C4-2B (cell line): ENCODE measurements around the gene FHIT.

ENCODE experiments used
- H3K27ac ChIP-seq: fragments of 450-650 bp; 2 replicates; pipeline ENCODE4 v1.5.1; 2017
- ZFX ChIP-seq: fragments of 450-650 bp; IDR thresholded peaks from 2 replicates; pipeline ENCODE4 v1.6.1; 2017
- TF ChIP-seq, protein P1 (sequence below): fragments of 450-650 bp; conservative IDR thresholded peaks from 2 replicates; pipeline ENCODE4 v1.5.1; 2017; ENCODE audit warnings: mild to moderate bottlenecking

Gene FHIT

GRCh38 chr3:60325610-60326170 lies 925.6 kb downstream of the FHIT start:
- no peak for TF ChIP-seq ZFX

DNA sequence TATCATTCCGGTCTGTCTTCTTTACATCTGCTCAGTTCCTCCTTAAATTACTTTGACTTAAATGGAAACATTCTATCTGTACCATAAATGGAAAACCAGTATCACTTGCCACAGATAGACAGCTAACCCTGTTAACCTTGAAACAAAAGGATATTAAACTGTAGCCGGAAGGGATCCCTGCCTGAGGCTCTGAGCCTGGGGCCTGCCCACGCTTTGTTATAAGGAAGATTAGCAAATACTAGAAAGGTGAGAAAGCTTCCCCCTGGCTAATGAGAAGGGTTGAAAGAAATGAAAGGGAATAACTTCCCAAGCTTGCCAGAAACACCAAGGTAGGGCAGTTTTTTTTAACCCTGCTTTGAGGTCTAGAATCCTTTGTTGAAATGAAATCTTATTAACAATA lies 927.6 kb downstream of the FHIT start:
- no peak for TF ChIP-seq ZFX
- TF ChIP-seq, protein P1, sequence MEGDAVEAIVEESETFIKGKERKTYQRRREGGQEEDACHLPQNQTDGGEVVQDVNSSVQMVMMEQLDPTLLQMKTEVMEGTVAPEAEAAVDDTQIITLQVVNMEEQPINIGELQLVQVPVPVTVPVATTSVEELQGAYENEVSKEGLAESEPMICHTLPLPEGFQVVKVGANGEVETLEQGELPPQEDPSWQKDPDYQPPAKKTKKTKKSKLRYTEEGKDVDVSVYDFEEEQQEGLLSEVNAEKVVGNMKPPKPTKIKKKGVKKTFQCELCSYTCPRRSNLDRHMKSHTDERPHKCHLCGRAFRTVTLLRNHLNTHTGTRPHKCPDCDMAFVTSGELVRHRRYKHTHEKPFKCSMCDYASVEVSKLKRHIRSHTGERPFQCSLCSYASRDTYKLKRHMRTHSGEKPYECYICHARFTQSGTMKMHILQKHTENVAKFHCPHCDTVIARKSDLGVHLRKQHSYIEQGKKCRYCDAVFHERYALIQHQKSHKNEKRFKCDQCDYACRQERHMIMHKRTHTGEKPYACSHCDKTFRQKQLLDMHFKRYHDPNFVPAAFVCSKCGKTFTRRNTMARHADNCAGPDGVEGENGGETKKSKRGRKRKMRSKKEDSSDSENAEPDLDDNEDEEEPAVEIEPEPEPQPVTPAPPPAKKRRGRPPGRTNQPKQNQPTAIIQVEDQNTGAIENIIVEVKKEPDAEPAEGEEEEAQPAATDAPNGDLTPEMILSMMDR: no peak
- H3K27ac ChIP-seq: no peak overlapping the region

More at GRCh38 chr3:60325610-60326170, 925.6 kb downstream of the FHIT start:
- H3K27ac ChIP-seq: no peak overlapping the region

- H3K27ac ChIP-seq: no peak overlapping the region
- TF ChIP-seq ZFX: no peak
- TF ChIP-seq, protein P1: no peak
Observed at GRCh38 chr3:60323180-60323579, 928.1 kb downstream of the FHIT start.

GRCh38 chr3:60322298-60322856 lies 928.9 kb downstream of the FHIT start:
- no peak overlapping the region for H3K27ac ChIP-seq
- no peak for TF ChIP-seq ZFX

DNA sequence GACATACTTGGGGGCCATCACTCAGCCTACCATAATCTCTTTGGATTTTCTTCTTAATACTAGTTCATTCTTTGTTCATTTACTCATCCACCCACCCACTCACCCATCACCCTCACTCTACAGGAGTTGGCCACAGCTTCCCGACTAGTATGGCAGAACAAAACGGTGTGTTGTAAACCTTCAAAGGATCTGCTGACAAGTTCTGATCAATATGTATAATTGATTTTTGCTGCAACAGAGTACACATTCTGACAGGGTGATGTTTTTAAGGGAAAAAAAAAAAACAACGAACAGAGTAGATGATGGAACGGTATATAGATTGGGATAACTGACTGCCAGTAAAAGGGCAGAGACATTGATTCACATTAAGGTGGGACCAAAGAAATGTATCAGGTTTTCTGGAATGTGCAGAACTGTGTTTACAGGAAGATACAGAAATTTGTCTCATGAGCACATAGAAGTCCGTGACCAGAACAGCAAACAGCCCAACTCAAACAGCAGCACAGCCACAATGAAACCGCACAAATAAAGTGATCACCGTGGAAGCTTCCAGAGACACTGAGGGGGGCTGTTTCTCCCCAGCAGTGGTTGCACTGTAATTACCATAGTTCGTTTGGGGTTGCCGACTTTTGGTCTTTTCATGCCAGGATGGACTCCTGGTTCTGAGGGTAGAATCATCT lies 931.9 kb downstream of the FHIT start:
- no peak for TF ChIP-seq ZFX
- TF ChIP-seq, protein P1: no peak

GRCh38 chr3:60316121-60316797 lies 935.0 kb downstream of the FHIT start:
- TF ChIP-seq ZFX: no peak
- TF ChIP-seq, protein P1: no peak
- H3K27ac ChIP-seq: no peak overlapping the region

More for the DNA sequence above, 931.9 kb downstream of the FHIT start:
- no peak overlapping the region for H3K27ac ChIP-seq

DNA sequence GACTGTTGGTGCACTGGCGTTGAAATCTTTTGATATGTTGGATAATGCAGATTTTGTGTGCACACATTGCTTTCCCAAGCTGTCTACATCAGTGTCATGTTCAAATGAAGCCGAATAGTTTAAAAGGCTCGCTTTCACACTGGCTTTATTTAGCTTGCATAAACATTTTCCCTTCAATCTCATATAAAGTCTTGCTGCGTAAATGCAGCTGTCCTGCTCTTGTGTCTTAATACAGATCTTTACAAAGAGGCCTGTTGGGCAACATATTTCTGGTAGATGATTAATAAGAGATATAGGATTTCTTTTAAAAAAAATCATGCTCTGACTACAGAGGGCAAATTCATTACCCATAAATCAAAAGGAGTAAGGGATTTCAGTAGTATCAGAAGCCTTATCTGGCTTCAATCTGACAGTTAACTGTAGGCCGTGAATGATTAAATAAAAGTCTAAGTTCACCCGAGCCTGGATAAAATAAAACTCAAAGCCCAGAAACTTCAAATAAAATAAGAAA lies 937.2 kb downstream of the FHIT start:
- no peak for TF ChIP-seq ZFX
- TF ChIP-seq, protein P1: no peak
- no peak overlapping the region for H3K27ac ChIP-seq

DNA sequence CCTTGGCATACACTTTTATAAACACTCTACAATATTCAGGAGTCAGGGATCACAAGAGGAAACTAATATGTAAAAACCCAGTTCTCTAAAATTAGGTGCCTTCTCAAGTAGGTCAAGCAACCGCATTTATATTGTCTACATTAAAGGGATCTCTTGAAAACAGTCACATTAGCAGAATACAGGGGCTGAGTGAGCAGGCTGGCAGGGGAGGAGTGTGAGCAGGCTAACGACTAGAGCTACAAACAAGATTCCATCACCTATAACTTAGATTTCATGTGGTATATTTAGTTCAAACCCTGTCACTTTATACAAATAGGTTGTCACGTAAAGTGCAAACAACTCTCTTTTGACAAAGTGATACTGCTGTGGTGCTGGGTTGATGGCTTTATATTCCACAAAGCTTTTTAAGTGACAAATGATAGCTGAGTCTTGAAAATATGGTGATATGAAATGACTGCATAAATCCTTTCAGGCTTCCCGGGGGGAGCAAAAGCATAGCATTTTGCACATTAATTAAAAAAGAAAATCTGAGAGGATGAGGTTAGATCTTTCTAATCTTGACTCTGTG lies 937.9 kb downstream of the FHIT start:
- no peak for TF ChIP-seq ZFX
- TF ChIP-seq, protein P1: no peak
- no peak overlapping the region for H3K27ac ChIP-seq
